K562 (cell line): Measurements from ENCODE around the gene ALOX12B. TPM values are rescaled to one million over a fixed set of nuclear protein-coding genes. Genes with fewer than 3 reads are reported as not detected.

ENCODE experiments used
- ATAC-seq: fragments of 200-7000 bp; cut with Tn5 transposase; 3 replicates; pipeline ENCODE4 v1.9.1; 2020; ENCODE audit warnings: moderate library complexity
- BruUV-seq: library from RNA; stranded (reverse); fragments of 400-500 nt; replicated peaks from 2 replicates; lab custom pipeline; 2021; lab: Mats Ljungman, UMichigan
- CTCF ChIA-PET: fragments of 300-600 bp; formaldehyde crosslinking; extraction: SDS; loops from one replicate; lab custom pipeline; 2021; ENCODE audit warnings: low intra/inter-chr PET ratio; lab: Yijun Ruan, JAX
- POLR2A ChIA-PET: fragments of 300-600, 350-650 bp; sonication (Branson Sonifier 250); formaldehyde crosslinking; extraction: SDS; loops from one replicate; lab custom pipeline; 2021; ENCODE audit warnings: antibody characterized with exemption, inconsistent platforms; lab: Yijun Ruan, JAX
- DNase-seq, 4 experiments: peaks; one replicate each; pipeline versions ENCODE4 v3.0.0 to v3.0.0-alpha.2; 2011 to 2018; ENCODE audit warnings: low spot score in 3 of 4, mixed read lengths in 3 of 4; ENCODE audit errors: extremely low read depth in 1 of 4
- FAIRE-seq: peaks from 2 replicates; lab custom pipeline; 2011; peaks lifted over from hg19 to GRCh38; lab: Jason Lieb, UNC
- H2AFZ ChIP-seq: 2 replicates; pipeline ENCODE4 v1.6.0; 2011; ENCODE audit warnings: low read depth, low read length, control low read depth, inconsistent platforms
- H3K27ac ChIP-seq: fragments of 200-600 bp; 3 replicates; pipeline ENCODE4 v1.8.0; 2011; ENCODE audit warnings: low read depth, mild to moderate bottlenecking, control low read depth, inconsistent platforms, low read length, moderate library complexity, mixed read lengths; ENCODE audit errors: extremely low read depth
- H3K27me3 ChIP-seq, 2 experiments: fragments of 300-600 bp in 1 of 2; 2 replicates in 1 of 2; 3 replicates in 1 of 2; pipeline versions ENCODE4 v1.6.0 to v1.8.0; 2011; ENCODE audit warnings: inconsistent platforms in 2 of 2, low read length in 2 of 2, mild to moderate bottlenecking in 1 of 2, mixed read lengths in 1 of 2, moderate library complexity in 1 of 2; ENCODE audit not compliant: control insufficient read depth in 2 of 2, insufficient read depth in 2 of 2
- H3K36me3 ChIP-seq: fragments of 300-600 bp; 3 replicates; pipeline ENCODE4 v1.8.0; 2011; ENCODE audit warnings: mild to moderate bottlenecking, low read length, inconsistent platforms; ENCODE audit not compliant: control insufficient read depth, insufficient read depth
- H3K4me1 ChIP-seq, 2 experiments: fragments of 200-600 bp in 1 of 2; replicated peaks in 1 of 2; 2 replicates in 1 of 2; 3 replicates in 1 of 2; pipeline versions ENCODE4 v1.5.1 to v1.8.0; 2011; ENCODE audit warnings: inconsistent platforms in 2 of 2, low read length in 2 of 2, mild to moderate bottlenecking in 1 of 2, mixed read lengths in 1 of 2, moderate library complexity in 1 of 2; ENCODE audit not compliant: control insufficient read depth in 2 of 2, insufficient read depth in 2 of 2
- H3K4me2 ChIP-seq: 2 replicates; pipeline ENCODE4 v1.6.1; 2011; ENCODE audit warnings: low read length, control low read depth, inconsistent platforms, mixed read lengths; ENCODE audit not compliant: insufficient read depth
- H3K4me3 ChIP-seq: fragments of 200-600 bp; sonication (generic), shearing (Covaris generic); 2 replicates; pipeline ENCODE4 v1.5.1; 2016; ENCODE audit warnings: control low read depth, inconsistent platforms
- H3K79me2 ChIP-seq: fragments of 200-600 bp; 3 replicates; pipeline ENCODE4 v1.8.0; 2011; ENCODE audit warnings: low read length, inconsistent platforms; ENCODE audit not compliant: control insufficient read depth, insufficient read depth
- H3K9ac ChIP-seq, 2 experiments: 2 replicates each; pipeline versions ENCODE4 v1.6.0 to v1.6.1; 2011; ENCODE audit warnings: low read depth in 2 of 2, low read length in 2 of 2, control low read depth in 1 of 2, inconsistent platforms in 1 of 2, mild to moderate bottlenecking in 1 of 2, mixed read lengths in 1 of 2; ENCODE audit not compliant: insufficient read depth in 1 of 2
- H3K9me1 ChIP-seq: one replicate; pipeline ENCODE4 v1.6.0; 2011; ENCODE audit warnings: inconsistent platforms, mild to moderate bottlenecking, low read length, moderate library complexity; ENCODE audit not compliant: control insufficient read depth, insufficient read depth
- H3K9me3 ChIP-seq: replicated peaks from 2 replicates; pipeline ENCODE4 v1.5.1; 2011; ENCODE audit warnings: low read depth, low read length, inconsistent platforms; ENCODE audit not compliant: control insufficient read depth, insufficient read depth
- H4K20me1 ChIP-seq: replicated peaks from 2 replicates; pipeline ENCODE4 v1.6.1; 2011; ENCODE audit warnings: low read length, inconsistent platforms, mixed read lengths; ENCODE audit not compliant: control insufficient read depth, insufficient read depth
- ARNT ChIP-seq, 2 experiments: fragments of 450-650 bp; IDR thresholded peaks; 2 replicates each; pipeline ENCODE4 v1.6.1; 2016; ENCODE audit warnings: mild to moderate bottlenecking in 1 of 2
- HCFC1 ChIP-seq: IDR thresholded peaks from 2 replicates; pipeline ENCODE4 v1.6.1; 2012; ENCODE audit warnings: low read depth, low read length, improper control_type of control experiment
- HDGF ChIP-seq: fragments of 450-650 bp; IDR thresholded peaks from 2 replicates; pipeline ENCODE4 v1.6.1; 2016
- RFX1 ChIP-seq: fragments of 450-650 bp; IDR thresholded peaks from 2 replicates; pipeline ENCODE4 v1.6.1; 2016; ENCODE audit warnings: mild to moderate bottlenecking, moderate library complexity
- THRAP3 ChIP-seq: fragments of 450-650 bp; IDR thresholded peaks from 2 replicates; pipeline ENCODE4 v1.6.1; 2016; ENCODE audit warnings: mild to moderate bottlenecking, inconsistent platforms, borderline replicate concordance
- TSC22D4 ChIP-seq: fragments of 450-650 bp; IDR thresholded peaks from 2 replicates; pipeline ENCODE4 v1.6.1; 2016; ENCODE audit warnings: missing genetic modification characterization, missing biosample characterization, control low read depth
- ZBTB2 ChIP-seq: fragments of 450-650 bp; IDR thresholded peaks from 2 replicates; pipeline ENCODE4 v1.6.1; 2016; ENCODE audit warnings: antibody characterized with exemption
- WGBS: fragments of 100-300 bp; shearing (Covaris generic); methylation state at CpG from one replicate; pipeline ENCODE4 v1.1.6; 2016; ENCODE audit warnings: low coverage, mixed read lengths; ENCODE audit not compliant: insufficient coverage; ENCODE audit errors: missing lambda C conversion rate; 5-methylcytosine and 5-hydroxymethylcytosine counted together
- in situ Hi-C: fragments of 300-500 bp; cut with MboI; formaldehyde crosslinking; loops from 4 replicates; pipeline ENCODE4 v1.15.0; 2018; ENCODE audit warnings: inconsistent platforms, mixed read lengths
- intact Hi-C: fragments of 100-400 bp; cut with micrococcal nuclease; formaldehyde crosslinking; loops from 2 replicates; pipeline ENCODE4 v1.14.2; 2022
- polyA plus RNA-seq, 8 experiments: library from polyadenylated mRNA; depleted of rRNA in 4 of 8; stranded (reverse) in 5 of 8; unstranded in 3 of 8; fragments of >200 nt; fragmentation: Nextera tagmentation in 2 of 8; fragmentation: Illumina TruSeq in 1 of 8; extraction: Ambion mirVana in 2 of 8; extraction: Trizol in 1 of 8; gene quantifications; 2 replicates each; pipeline versions ENCODE4 v1.2.1 to v1.2.3, GENCODE V29; 2011 to 2014; ENCODE audit warnings: inconsistent platforms in 1 of 8, missing spikeins in 1 of 8
- total RNA-seq, 7 experiments: library from RNA; depleted of rRNA in 6 of 7; stranded (reverse); fragments of >200 nt in 6 of 7; fragmentation: Illumina TruSeq in 2 of 7; extraction: Trizol in 2 of 7; gene quantifications; 2 replicates each; pipeline versions ENCODE4 v1.2.1 to v1.2.3, GENCODE V29; 2011 to 2021; ENCODE audit warnings: low replicate concordance in 1 of 7

The ALOX12B gene
- total and polyA plus RNA-seq, 9 of the 15 experiments (the other 6 are each of a cell fraction or from before 2014, with no cell fraction given): not detected

GRCh38 chr17:8048736-8049135, 38.8 kb downstream of the ALOX12B start:
- H3K4me3 ChIP-seq: no peak overlapping the region
- intact Hi-C loops: loop anchor here (10.0 kb wide), 1 partner anchor 224 kb away; no protein-coding TSS in a partner anchor
- CTCF ChIA-PET: no interaction called here
- WGBS: 8% methylated on average over 8 of the region's 8 CpGs
- no peak overlapping the region for H3K4me2 ChIP-seq
- no peak overlapping the region for H2AFZ ChIP-seq
- no peak for ATAC-seq
- no TSS peak for BruUV-seq
- no peak overlapping the region for H3K9ac ChIP-seq
- no peaks in the 10 kb centered on the region for H3K4me1 ChIP-seq
- POLR2A ChIA-PET: no interaction called here
- FAIRE-seq: no peak
- H4K20me1 ChIP-seq: no peaks in the 10 kb centered on the region; the same call in 1 of the 2 replicates
- peaks cover 30 to 49% of the 10 kb centered on the region in 2 experiments for H3K27me3 ChIP-seq
- no peak overlapping the region for H3K27ac ChIP-seq
- H3K9me3 ChIP-seq: no peaks in the 10 kb centered on the region
- no peaks in the 10 kb centered on the region for H3K9me1 ChIP-seq
- no peaks in the 10 kb centered on the region for H3K36me3 ChIP-seq
- no peaks in the 10 kb centered on the region for H3K79me2 ChIP-seq
- DNase-seq: no peak
- TF ChIP-seq THRAP3 (no peak), RFX1 (no peak), HCFC1 (no peak), ARNT (IDR thresholded peaks at IDR 0.05) (no peak), HDGF (no peak), ZBTB2 (no peak), TSC22D4 (no peak)
- TF ChIP-seq, all 486 proteins: peak for 0
- in situ Hi-C loops: no loop called here
